ENCODE measurements around the gene NPY. TPM values are rescaled to one million over a fixed set of nuclear protein-coding genes. Genes with fewer than 3 reads are reported as not detected.

NPY gene
- total and polyA plus RNA-seq, 9 of the 15 experiments (the other 6 are each of a cell fraction or from before 2014, with no cell fraction given): not detected

DNA sequence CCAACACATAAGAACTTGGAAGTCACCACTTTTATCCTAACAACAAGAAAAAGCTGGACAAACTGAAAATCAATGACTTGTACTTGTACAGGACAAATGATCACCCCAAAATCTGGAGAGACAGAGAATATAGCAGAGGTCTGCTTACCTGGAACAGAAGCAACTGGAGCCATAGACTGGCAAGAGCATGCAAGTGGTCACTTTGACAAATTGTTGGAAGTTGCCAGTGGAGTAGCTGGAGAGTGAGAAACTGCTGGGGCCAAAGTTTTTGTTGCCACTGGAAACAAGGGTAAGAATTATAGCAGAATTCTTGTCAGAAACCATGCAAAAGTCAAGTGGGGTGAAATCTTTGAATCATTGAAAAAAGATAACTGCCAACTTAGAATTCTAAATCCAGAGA lies 35.2 kb downstream of the NPY start (continued):
- no peak for TF ChIP-seq ARID3B (CRISPR knock-in tag; IDR thresholded peaks at IDR 0.05; ENCODE audit: borderline replicate concordance)
- TF ChIP-seq BRD4 (IDR thresholded peaks at IDR 0.05): no peak
- TF ChIP-seq, protein P1, sequence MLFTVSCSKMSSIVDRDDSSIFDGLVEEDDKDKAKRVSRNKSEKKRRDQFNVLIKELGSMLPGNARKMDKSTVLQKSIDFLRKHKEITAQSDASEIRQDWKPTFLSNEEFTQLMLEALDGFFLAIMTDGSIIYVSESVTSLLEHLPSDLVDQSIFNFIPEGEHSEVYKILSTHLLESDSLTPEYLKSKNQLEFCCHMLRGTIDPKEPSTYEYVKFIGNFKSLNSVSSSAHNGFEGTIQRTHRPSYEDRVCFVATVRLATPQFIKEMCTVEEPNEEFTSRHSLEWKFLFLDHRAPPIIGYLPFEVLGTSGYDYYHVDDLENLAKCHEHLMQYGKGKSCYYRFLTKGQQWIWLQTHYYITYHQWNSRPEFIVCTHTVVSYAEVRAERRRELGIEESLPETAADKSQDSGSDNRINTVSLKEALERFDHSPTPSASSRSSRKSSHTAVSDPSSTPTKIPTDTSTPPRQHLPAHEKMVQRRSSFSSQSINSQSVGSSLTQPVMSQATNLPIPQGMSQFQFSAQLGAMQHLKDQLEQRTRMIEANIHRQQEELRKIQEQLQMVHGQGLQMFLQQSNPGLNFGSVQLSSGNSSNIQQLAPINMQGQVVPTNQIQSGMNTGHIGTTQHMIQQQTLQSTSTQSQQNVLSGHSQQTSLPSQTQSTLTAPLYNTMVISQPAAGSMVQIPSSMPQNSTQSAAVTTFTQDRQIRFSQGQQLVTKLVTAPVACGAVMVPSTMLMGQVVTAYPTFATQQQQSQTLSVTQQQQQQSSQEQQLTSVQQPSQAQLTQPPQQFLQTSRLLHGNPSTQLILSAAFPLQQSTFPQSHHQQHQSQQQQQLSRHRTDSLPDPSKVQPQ (CRISPR knock-in tag; IDR thresholded peaks at IDR 0.05; ENCODE audit: borderline replicate concordance): no peak

GRCh38 chr7:24323961-24324480 lies 40.0 kb downstream of the NPY start:
- no peak for FAIRE-seq
- H3K79me2 ChIP-seq (ENCODE audit: control insufficient read depth, insufficient read depth, low read length): no peaks in the 10 kb centered on the region
- no peaks in the 10 kb centered on the region for H4K20me1 ChIP-seq (replicated peaks; ENCODE audit: control insufficient read depth, insufficient read depth, low read length)
- CTCF ChIA-PET (ENCODE audit: low intra/inter-chr PET ratio): no interaction called here
- intact Hi-C loops (cut with micrococcal nuclease): no loop called here
- H2AFZ ChIP-seq (ENCODE audit: low read depth, low read length): no peak overlapping the region
- DNase-seq (ENCODE audit: extremely low read depth in 1 of 4, low spot score in 3 of 4): no peak
- H3K36me3 ChIP-seq (ENCODE audit: control insufficient read depth, insufficient read depth, low read length): no peaks in the 10 kb centered on the region
- no peaks in the 10 kb centered on the region for H3K9me1 ChIP-seq (ENCODE audit: control insufficient read depth, insufficient read depth, low read length)
- WGBS (ENCODE audit: insufficient coverage, low coverage, missing lambda C conversion rate): 0% methylated on average over 3 of the region's 3 CpGs
- no peaks in the 10 kb centered on the region for H3K4me1 ChIP-seq (replicated peaks in 1 of 2; ENCODE audit: control insufficient read depth in 2 of 2, insufficient read depth in 2 of 2, low read length in 2 of 2)
- BruUV-seq (replicated peaks): no TSS peak
- no peak for ATAC-seq
- H3K9ac ChIP-seq (ENCODE audit: insufficient read depth in 1 of 2, low read depth in 2 of 2, low read length in 2 of 2): no peak overlapping the region
- H3K9me3 ChIP-seq (replicated peaks; ENCODE audit: control insufficient read depth, insufficient read depth, low read depth, low read length): no peaks in the 10 kb centered on the region
- H3K27me3 ChIP-seq (ENCODE audit: control insufficient read depth in 2 of 2, insufficient read depth in 2 of 2, low read length in 2 of 2): no peaks in the 10 kb centered on the region; a peak in 2 of 5 replicates
- no peak overlapping the region for H3K4me2 ChIP-seq (ENCODE audit: insufficient read depth, low read length)
- H3K4me3 ChIP-seq: no peak overlapping the region
- POLR2A ChIA-PET: no interaction called here
- H3K27ac ChIP-seq (ENCODE audit: extremely low read depth, low read depth, low read length): no peak overlapping the region
- in situ Hi-C loops (cut with MboI): no loop called here
- TF ChIP-seq RFX1 (IDR thresholded peaks at IDR 0.05) (no peak), RHOXF2B (CRISPR knock-in tag; conservative IDR thresholded peaks at IDR 0.05) (no peak), ZBTB11 (CRISPR knock-in tag; IDR thresholded peaks at IDR 0.05) (no peak), NR1H2 (CRISPR knock-in tag; IDR thresholded peaks at IDR 0.05) (no peak), IRF2 (CRISPR knock-in tag; IDR thresholded peaks at IDR 0.05) (no peak), ZNF408 (CRISPR knock-in tag; IDR thresholded peaks at IDR 0.05; ENCODE audit: low read depth) (no peak), FOXK1 (CRISPR knock-in tag; IDR thresholded peaks at IDR 0.05; ENCODE audit: borderline replicate concordance) (no peak), TAF7 (tag; IDR thresholded peaks at IDR 0.05) (no peak)

All from K562 (cell line).